AG09309 (cell line): ENCODE data around the gene ATXN7L1.
A peak's percentile ranks its signal among the peaks of the same experiment; 100 is the strongest.

Experiments
- DNase-seq: peaks from one replicate; pipeline ENCODE4 v3.0.0-alpha.2; 2010; ENCODE audit warnings: low read depth
- H3K4me3 ChIP-seq: 2 replicates; pipeline ENCODE4 v1.5.1; 2011; ENCODE audit warnings: mild to moderate bottlenecking, low read depth, low read length, moderate library complexity; ENCODE audit not compliant: control insufficient read depth
- CTCF ChIP-seq: IDR thresholded peaks from 2 replicates; pipeline ENCODE4 v1.5.1; 2011; ENCODE audit warnings: mild to moderate bottlenecking, low read depth, low read length, inconsistent platforms; ENCODE audit not compliant: insufficient read depth, control insufficient read depth; ENCODE audit errors: missing control alignments

ATXN7L1 gene

GRCh38 chr7:105830405-105831301, 45.7 kb downstream of the ATXN7L1 start:
- no peak overlapping the region for H3K4me3 ChIP-seq
- DNase-seq: peak; percentile 94
- no peak for TF ChIP-seq CTCF

- no peak for TF ChIP-seq CTCF
- DNase-seq: no peak
- H3K4me3 ChIP-seq: no peak overlapping the region
These were observed 46.6 kb downstream of the ATXN7L1 start for GRCh38 chr7:105829681-105830322.

GRCh38 chr7:105828141-105828540, 48.3 kb downstream of the ATXN7L1 start:
- no peak for DNase-seq
- no peak overlapping the region for H3K4me3 ChIP-seq
- no peak for TF ChIP-seq CTCF

GRCh38 chr7:105827151-105827875, 49.1 kb downstream of the ATXN7L1 start:
- H3K4me3 ChIP-seq: no peak overlapping the region
- no peak for DNase-seq
- TF ChIP-seq CTCF: no peak

GRCh38 chr7:105826143-105826542, 50.3 kb downstream of the ATXN7L1 start:
- DNase-seq: peak; percentile 66
- no peak for TF ChIP-seq CTCF

GRCh38 chr7:105825371-105825770, 51.0 kb downstream of the ATXN7L1 start:
- no peak overlapping the region for H3K4me3 ChIP-seq
- TF ChIP-seq CTCF: no peak
- no peak for DNase-seq

More at GRCh38 chr7:105826143-105826542, 50.3 kb downstream of the ATXN7L1 start:
- H3K4me3 ChIP-seq: no peak overlapping the region
